ENCODE results near the gene MTHFD1L.

MTHFD1L gene

DNA sequence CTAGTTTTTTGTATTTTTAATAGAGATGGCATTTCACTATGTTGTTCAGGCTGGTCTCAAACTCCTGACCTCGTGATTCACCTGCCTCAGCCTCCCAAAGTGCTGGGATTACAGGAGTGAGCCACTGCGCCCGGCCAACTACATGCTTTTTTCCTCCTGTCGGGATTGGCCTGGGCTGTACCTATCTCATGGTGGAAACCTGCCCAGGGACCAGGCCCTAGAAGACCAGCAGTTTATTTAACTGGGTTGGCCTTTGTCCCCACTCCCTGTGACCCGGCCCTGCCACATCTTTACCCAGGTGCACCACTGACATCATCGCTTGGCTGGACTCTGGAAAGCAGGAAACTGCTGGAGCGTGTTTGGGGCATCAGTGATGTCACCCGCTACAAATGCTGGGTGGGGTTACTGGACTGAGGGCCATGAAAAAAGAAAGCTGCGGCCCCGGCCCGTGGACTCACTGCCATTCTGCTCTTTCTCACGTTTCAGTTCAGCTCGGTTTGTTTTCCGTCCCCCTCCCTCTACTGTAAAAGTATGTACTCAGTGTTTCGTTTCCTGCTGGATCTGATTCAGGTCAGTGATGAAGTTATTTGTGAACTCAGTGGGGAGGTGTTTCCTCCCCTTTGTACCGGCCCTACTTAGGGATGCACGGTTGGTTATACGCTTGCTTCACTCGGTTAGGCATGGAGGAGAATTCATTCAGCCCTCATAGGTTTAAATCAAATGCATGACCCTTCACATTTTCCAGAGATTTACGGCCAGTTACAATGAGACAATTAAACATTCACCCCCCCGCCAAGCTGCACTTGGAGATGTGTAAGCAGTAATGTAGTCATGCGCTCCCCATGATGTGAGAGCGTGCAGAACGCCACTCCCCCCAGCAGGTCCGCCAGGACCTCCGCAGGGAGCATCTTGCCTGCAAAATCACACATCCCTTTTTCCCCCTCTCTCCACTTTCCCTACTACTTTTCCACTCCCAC, 179.3 kb downstream of the MTHFD1L start:
- peak; percentile 83 to 95 (median 85) for DNase-seq

DNA sequence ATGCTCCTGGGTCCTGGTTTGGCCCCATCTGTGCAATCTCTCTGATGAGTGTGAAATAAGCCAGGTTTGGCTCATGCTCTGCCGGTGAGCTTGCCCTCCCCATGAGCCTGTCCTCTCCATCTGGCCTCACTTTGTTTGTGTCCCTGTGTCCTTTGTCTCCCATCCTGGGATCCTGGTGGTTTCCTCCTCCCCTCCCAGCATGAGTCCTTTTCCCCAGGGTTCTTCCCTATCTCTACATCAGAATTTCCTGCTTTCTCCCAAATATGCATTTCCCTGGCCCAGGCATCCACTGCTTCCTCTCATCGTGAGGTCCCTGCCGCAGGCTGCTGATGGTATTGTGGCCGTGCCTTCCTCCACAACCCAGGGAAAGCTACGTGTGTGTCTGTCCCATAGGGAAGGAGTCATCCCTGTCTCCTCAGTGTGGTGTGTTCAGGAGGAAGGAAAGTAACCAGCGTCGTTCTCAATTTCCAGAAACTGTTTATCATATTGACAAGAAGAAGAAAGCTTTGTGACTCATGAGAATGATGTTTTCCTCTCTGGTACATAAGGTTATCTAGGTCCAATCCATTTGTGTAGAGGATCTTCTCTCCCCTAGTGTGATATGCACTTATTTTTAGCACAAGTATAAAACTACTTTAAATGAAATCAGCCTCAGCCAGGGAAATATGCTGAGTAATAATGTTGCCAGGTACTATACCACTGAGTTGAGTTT, 180.2 kb downstream of the MTHFD1L start:
- peak in 2 of 3 experiments; percentile 78 to 84 for DNase-seq

DNA sequence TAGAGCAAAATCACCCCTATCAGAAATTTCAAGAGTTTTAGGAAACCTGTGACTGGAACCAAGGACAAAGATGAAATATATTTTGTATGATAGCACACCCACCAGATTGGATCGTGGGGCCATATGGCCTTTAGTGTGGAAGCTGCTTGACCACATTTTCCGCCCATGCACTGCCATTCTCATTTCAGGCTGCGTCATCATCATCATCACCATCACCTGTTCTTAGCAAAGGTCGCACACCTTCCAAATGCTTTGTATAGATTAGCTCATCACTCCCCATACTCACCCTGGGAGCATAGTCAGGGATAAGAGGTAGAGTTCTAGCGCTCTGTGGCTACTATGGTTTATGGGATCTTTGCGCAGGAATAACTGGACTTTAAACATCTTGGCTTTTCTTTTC, 185.7 kb downstream of the MTHFD1L start:
- DNase-seq = no peak

DNA sequence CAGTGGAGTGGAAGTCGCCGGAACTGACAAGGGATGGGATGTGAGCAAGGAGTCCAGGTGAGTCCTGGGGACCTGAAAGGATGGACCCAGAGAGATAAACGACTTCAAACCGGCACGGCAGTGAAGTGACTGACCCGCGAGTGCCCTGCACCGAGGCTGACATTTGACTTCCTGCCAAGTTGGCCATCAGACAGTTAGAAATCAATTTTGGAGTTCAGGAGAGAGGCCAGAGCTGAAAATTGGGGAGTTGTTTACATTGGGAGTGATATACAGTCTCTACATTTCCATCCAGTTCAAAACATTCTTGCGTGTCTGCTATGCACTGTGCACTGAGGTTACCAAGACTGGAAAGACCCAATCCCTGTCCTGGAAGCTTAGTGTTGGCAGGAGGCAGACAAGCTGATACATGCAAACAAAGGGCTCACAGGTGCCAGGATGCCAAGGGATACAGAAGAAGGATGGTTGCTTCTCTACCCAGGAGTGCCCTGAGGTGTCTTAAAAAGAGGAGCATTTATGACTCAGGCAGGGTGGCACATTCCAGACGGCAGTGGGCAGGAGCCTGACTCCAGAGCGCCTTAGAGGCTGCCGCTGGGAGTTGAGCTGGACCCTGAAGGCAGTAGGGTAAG, 186.6 kb downstream of the MTHFD1L start:
- DNase-seq = no peak

DNA sequence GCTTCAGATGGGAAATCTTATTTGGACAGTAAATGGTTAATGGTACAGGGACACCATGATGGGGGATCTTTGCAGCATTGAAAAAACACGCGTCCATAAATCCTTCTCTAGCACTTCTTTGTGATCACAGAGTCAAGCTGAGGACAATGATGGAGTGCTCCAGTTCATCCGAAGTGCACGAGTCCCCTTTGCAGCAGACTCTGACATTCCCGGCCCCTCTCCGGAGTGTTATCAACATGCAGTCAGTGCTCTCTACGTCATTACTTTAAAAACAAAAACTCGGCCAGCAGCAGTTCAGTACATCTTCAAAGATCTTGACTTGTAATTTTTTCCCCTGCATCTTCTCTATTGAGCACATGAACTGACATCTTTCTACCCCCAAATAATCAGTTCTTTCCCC, 188.8 kb downstream of the MTHFD1L start:
- DNase-seq = no peak

DNA sequence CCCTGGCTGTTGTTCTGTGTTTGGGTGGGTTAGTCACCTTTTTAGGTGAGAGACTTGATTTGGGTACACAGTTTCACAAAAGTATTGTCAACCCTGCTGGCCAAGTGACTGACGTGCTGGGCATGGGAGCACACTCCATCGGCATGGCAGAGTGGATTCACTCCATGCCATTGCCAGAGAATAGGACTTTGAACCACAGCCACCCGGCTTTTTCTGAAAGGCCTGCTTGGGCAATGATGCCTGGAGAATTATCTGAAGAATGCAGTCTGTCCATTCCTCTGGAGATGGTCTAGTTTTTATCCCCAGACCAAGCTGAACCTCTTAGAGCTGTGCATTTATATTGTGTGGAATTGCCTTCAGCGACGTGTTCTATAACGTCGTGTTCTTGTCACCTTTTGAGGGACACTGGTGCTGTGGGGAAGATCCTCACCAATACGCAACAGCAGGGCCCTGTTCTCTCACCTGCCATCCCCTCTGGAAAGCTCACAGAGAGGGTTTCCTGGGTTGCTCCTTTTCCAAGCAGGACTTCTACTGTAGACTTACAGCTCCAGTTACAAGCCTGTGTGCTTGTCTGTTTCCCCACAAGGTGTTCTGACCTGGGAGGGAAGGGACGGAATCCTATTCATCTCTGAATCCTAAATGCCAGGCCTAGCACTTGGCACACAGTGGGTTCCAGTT, 190.9 kb downstream of the MTHFD1L start:
- peak in 2 of 3 experiments; percentile 79 to 93 for DNase-seq

DNA sequence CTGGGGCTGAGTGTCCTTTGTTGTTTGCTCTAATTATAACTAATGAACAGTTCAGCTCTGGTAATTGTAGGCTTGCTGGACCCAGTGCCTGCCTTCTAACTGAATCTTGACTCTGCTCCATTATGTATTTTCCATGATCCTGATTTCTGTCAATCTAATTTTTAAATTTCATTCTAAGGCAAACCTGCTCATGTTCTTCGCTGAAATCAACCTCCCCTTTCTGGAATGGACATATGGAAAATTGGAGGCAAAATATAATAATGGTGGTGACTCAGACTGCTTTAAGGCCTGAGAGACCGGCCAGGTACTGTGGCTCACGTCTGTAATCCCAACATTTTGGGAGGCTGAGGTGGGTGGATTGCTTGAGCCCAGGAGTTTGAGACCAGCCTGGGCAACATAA, 191.6 kb downstream of the MTHFD1L start:
- DNase-seq = peak in 1 of 3 experiments; percentile 93

DNA sequence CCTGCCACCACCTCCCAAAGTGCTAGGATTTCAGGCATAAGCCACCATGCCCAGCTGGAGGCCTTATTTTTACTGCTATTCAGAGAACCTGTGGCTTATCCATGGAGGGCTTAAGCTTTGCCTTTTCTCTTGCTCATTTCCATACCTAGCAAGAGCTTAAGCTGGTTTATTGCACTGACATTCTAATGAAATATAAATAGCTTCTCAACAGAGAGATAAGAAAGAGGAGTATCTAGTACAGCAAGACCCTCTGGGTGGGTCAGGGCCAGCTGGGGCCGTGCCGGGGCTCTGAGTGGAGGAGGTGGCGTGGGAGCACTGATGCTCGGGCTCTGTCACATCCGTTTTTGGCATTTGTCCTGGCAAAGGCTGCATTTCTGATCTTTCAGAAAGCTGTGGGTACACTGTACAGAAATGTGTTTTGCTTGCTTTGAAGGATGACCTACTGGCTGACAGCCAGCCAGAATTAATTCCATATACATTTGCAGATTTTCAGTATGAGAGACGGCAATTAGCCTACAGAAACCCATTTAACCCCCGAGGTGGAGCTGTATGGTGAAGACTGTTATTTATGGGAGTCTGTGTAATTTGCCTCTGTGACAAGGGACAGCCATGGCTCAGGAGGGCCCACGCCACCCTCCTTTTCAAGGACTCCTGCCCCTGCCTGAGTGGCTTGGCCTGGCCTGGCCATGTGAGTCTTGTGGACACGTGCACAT, 192.7 kb downstream of the MTHFD1L start:
- peak in 2 of 3 experiments; percentile 54 to 85 for DNase-seq

DNA sequence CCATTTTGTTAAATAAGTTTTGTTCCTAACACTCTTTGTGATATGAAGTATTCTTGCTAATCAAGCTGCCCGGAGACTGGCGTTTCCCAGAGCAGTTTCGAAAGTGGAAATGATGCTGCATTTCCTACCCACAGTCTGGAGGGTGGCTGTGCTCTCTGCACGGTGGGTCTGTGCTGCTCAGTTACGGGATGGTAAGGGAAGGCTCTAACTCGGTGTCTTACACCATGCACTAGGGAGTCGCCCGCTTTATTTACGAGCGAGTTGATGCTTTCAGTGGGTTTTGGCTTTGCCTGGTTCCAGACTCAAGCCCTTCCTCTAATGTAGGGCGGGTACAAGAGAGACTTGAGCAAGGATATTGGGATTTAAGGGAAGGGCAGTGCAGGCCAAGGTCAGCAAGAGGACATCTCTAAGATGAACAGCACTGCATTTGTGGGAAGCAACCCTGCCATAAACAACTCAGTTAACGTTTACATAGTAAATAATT, 194.2 kb downstream of the MTHFD1L start:
- no peak for DNase-seq

DNA sequence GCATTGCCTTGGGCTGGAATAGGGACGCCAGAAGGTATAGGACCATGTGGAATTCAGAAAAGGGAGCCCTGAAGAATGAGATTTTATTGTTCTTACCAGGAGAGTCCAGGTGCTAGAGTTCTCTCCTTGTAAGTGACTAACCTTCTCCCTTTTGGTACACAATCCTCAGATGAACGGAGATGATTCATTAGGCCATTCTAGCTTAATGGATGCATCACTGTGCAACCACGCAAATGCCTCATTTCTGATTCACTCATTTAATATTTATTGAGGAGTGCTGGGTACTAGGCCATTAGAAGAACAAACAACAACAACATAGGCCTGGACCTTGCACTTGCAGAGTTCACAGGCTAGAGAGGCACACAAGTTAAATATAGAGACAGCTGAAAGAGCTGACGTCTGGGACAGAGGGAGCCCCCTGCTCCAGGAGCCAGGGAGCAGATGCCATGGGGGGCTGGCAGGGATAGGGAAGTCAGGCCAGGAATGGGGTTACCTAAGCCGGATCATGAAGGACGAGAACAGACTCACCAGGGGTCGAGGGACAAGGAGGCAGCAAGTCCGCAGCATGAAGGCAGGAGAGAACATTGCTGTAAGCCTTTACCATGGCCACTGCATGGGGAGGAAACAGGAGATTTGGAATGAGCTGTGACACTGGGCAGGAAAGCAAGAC, 194.7 kb downstream of the MTHFD1L start:
- DNase-seq = peak in 1 of 3 experiments; percentile 48

DNA sequence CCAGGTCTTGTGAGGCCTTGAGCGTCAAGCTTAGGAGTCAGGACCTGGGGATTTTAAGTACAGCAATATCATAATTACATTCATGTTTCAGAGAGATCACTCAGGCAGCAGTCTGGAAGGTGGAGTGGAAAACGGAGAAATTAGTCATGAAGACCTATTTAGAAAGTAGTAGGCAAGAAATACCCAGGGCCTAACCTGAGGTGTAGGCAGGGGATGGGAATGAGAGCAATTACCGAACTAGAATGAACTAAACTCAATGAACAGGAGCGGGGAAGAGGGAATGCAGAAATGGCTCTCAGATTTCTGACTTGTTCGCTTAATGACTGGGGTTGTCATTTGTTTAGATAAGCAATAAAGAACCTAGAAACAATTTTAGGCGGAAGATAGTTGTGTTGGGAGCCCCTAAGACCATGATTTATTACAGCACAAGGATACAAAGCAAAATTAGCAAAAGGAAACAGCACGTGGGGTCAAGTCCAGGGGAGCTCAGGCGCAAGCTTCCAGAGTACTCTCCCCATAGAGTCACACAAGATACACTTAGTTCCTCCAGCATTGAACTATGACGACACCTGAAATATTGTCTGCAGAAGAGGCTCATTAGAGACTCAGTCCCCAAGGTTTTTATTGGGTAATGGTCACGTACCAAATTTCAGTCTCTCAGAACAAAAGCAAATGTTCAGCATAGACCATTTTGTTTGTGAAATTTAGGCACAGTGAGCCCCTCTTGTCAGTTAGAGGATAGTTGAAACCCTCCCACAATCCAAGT, 195.4 kb downstream of the MTHFD1L start:
- DNase-seq = no peak

DNA sequence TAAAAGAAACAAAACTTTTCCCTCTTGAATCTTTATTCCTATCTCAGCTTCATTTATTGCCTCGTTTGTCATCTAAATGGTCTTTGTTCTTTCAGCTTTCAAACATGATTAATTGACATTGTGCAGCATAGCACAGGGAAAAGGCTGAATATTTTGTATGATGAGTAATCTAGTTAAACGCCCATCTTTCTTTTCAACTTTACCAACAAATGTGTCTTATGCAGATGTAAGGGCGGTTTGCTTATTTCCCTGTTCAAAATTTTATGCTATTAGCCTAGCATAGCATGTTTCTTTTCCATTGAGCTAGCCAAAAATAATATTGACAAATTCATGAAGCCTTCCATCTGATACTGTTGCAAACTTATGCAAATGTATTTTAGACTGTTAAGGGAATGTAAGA, 197.8 kb downstream of the MTHFD1L start:
- peak in 1 of 3 experiments; percentile 30 for DNase-seq

DNA sequence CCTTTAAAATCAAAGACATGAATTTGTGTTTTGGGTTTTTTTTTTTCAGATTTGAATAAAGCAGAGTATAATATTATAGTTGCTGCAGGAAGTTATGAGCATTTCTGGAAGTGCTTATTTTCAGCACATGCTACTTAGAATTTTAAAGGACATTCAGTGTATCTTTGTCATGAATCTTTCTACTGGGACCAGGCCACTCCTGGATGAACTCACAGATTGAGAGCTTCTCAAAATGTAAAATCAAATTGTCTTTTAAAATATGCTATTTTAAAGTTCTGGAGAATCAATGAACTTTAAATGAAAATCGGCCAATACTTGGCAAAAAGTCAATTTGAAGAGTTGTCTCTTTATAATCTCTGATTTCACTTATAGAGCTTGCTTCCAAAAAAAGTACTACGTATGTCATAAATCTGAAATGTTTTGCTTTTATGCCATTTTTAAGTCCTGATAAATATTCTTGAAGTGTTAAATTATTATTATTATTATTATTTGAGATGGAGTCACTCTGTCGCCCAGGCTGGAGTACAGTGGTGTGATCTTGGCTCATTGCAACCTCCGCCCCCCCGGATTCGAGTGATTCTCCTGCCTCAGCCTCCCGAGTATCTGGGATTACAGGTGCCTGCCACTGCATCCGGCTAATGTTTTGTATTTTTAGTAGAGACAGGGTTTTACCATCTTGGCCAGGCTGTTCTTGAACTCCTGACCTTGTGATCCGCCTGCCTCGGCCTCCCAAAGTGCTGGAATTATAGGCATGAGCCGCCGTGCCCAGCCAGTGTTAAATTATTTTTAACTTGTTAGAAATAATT, 198.5 kb downstream of the MTHFD1L start:
- no peak for DNase-seq

DNA sequence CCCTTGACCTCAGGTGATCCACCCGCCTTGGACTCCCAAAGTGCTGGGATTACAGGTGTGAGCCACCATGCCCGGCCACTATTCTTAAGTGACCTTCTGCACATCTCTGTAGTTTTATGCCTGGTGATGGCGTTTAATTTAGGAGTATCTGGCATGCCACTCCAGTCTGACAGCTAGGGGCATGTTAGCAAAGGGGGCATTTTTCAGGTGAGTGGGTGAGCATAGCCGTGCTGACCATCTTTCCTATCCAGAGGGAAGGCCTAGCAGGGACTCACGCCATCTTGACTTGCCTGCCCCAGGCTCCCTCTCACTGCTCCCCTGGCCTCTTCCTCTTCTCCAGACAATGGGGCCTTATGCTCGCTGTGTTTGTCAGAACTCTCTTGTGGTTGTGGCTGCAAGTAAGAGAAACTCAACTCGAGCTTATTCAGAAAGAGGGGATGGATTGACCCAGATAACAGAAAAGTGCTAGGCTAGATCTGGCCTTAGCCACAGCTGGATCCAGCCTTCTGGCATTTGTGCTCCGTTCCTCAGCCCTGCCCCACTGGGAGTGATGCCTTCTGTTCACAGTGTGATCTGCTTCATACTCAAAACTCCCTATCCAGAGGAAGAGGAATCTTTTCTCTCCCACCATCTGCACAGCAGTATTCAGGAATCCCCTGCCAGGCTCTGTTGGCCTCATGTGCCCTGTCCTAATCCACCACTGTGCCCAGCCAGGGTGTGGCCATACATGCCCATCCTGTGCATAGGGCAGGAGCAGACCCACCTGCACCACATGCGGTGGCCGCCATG, 199.7 kb downstream of the MTHFD1L start:
- DNase-seq = no peak

DNA sequence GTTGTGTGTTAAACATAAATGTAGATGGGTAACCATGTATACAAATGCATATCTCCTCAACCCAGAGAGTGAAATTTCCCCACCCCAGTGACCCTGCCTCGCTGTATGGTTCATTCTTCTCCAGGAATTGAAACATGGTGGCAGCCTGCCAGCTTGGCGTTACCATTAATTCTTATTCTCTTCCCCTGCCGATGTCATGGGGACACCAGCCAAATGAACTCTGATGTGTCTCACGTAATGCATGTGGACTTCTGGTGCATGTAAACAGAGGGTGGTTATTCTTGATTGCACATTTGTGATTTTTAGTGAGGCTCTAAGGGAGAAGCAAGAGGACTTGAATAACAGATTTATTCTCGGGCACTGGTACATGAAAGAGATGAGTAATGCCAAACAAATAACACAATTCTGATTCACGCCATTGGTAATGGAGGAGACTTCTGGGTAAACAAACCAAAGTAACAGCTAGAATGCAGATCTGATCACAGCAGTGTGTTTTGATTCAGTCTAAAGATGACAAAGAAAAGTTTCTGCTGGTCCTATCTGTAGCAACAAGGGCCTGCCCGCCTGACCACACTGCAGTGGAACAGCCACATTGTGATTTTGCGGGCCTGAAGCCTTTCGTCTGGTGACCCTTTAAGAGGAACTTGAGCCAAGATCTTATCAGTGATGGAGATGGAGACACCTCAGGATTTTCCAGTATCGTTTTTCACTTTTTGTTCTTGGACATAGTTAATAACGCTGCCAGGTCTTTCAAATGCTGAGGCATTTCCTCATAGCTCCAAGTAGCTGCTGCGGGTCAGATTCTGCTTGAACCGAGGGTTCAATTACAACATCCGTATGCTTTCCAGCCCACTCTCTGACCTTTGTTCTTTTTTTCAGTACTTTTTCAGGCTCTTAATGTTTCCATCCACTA, 202.4 kb downstream of the MTHFD1L start:
- DNase-seq = no peak

DNA sequence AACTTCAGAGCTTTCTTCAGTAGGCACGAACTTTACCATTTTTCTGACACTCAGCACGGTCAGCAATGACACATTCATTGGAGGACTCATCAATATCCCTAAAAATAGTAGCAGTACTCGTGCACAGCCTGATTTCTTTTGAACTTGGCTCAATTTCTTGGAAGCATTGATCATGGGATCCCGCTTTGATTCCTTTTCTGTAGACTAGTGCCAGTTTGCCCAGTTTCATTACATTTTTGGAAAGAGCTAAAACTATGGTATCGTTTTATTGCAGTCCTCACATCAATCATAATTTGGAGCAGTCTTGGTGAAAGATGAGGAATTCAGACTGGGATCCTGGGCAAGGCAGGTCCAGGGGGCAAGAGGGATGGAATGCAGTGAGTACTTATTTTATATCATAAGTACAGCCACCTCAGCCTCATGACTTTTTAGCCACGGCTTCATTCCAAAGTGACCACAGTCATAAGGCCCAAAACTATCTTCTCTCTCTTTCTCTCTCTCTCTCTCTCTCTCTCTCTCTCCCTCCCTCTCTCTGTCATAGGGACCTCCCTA, 203.3 kb downstream of the MTHFD1L start:
- no peak for DNase-seq

DNA sequence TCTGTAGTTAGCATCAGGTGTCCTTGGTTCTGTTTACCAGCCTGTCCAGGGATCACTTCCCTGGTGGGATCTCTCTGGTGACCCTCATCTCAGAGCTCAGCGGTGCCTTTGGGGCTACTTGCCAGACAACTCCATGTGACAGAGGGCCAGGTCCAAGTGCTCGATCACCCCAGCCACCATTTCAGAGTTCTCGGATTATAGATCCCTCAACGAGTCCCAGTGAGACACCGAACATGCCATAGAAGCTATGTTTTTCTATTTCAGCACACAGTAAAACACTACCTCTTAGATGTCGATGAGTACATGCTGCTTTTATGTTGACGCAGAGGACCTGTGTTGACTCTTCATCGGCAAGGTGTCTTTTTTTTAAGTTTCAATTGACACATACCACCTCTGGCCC, 204.1 kb downstream of the MTHFD1L start:
- DNase-seq = no peak
